ENCODE measurements around the gene BTBD16. TPM values are rescaled to one million over a fixed set of nuclear protein-coding genes. Genes with fewer than 3 reads are reported as not detected.

The BTBD16 gene
- total and polyA plus RNA-seq, 2 of the 13 experiments (the other 11 are each of a cell fraction or from before 2014, with no cell fraction given): 5.0 to 11.9 TPM

- Histone ChIP-seq H3K27me3 (ENCODE audit: control insufficient read depth in 1 of 2, insufficient read depth in 2 of 2, low read length in 2 of 2) (no peaks in the 10 kb centered on the region; a peak in 1 of 5 replicates), H2AFZ (ENCODE audit: low read length) (no peak overlapping the region), H3K36me3 (replicated peaks in 1 of 2; ENCODE audit: control insufficient read depth in 1 of 2, insufficient read depth in 2 of 2, low read length in 2 of 2) (peaks cover 4 to 12% of the 10 kb centered on the region in 2 experiments; a peak in 4 of 5 replicates), H3K4me1 (ENCODE audit: insufficient read depth, low read length) (peaks cover 6% of the 10 kb centered on the region; the same call in 1 of the 2 replicates), H3K9ac (ENCODE audit: insufficient read depth, low read depth, low read length) (no peak overlapping the region), H3K79me2 (ENCODE audit: insufficient read depth, low read length) (no peaks in the 10 kb centered on the region), H3K4me2 (ENCODE audit: low read depth, low read length) (no peak overlapping the region), H3K4me3 (replicated peaks in 1 of 3; ENCODE audit: insufficient read depth in 1 of 3, low read depth in 2 of 3, low read length in 3 of 3) (no peak overlapping the region), H4K20me1 (ENCODE audit: insufficient read depth, low read length) (no peaks in the 10 kb centered on the region), H3K9me3 (ENCODE audit: low read length) (peaks cover 7% of the 10 kb centered on the region; the same call in 1 of the 2 replicates), H3K27ac (ENCODE audit: extremely low read length, insufficient read depth, low read length) (no peak overlapping the region)
- TF ChIP-seq ZBTB40 (IDR thresholded peaks at IDR 0.05) (no peak), ZBTB40 (CRISPR knock-in tag; IDR thresholded peaks at IDR 0.05) (no peak), ZNF550 (CRISPR knock-in tag; IDR thresholded peaks at IDR 0.05; ENCODE audit: borderline replicate concordance) (no peak)
- FAIRE-seq (no peak), ATAC-seq (no peak), DNase-seq (ENCODE audit: low spot score) (no peak)
- CTCF ChIA-PET (ENCODE audit: low intra/inter-chr PET ratio, low total read pairs): no interaction called here
- 93% methylated on average over 3 of the region's 3 CpGs for whole genome bisulfite sequencing (ENCODE audit: low lambda C conversion rate)
- intact Hi-C loops (cut with micrococcal nuclease; ENCODE audit: unreplicated experiment) (no loop called here), in situ Hi-C loops (cut with HindIII; ENCODE audit: extremely low pct_ligation_motif_present, low pct_unique_long_range_greater_than_20kb) (no loop called here)
- POLR2A ChIA-PET: no interaction called here
- no TSS peak for BruUV-seq (replicated peaks)
These were observed 14.1 kb upstream of the BTBD16 start for GRCh38 chr10:122257041-122257440.

All from HepG2 (cell line).